HUES6 (cell line): ENCODE data around the gene SLC25A42.

ENCODE experiments used
- H3K27ac ChIP-seq: 2 replicates; pipeline ENCODE4 v1.7.0; 2013; ENCODE audit warnings: low read depth, mild to moderate bottlenecking, low read length, inconsistent platforms
- H3K27me3 ChIP-seq: 2 replicates; pipeline ENCODE4 v1.6.1; 2013; ENCODE audit warnings: low read length; ENCODE audit not compliant: control insufficient read depth, insufficient read depth
- H3K36me3 ChIP-seq: 2 replicates; pipeline ENCODE4 v1.6.1; 2013; ENCODE audit warnings: low read length; ENCODE audit not compliant: control insufficient read depth, insufficient read depth
- H3K4me1 ChIP-seq: 2 replicates; pipeline ENCODE4 v1.6.1; 2013; ENCODE audit warnings: low read length; ENCODE audit not compliant: control insufficient read depth, insufficient read depth
- H3K4me3 ChIP-seq: 2 replicates; pipeline ENCODE4 v1.5.1; 2013; ENCODE audit warnings: low read depth, low read length
- H3K9ac ChIP-seq: one replicate; pipeline ENCODE4 v1.6.1; 2013; ENCODE audit warnings: mild to moderate bottlenecking, low read length
- H3K9me3 ChIP-seq: 2 replicates; pipeline ENCODE4 v1.6.1; 2013; ENCODE audit warnings: low read depth, low read length; ENCODE audit not compliant: control insufficient read depth, insufficient read depth

SLC25A42 gene

GRCh38 chr19:19075126-19075525, 11.3 kb downstream of the SLC25A42 start:
- Histone ChIP-seq H3K27ac (no peak overlapping the region), H3K27me3 (peaks cover 12% of the 10 kb centered on the region), H3K9ac (no peak overlapping the region), H3K36me3 (no peaks in the 10 kb centered on the region), H3K4me3 (no peak overlapping the region), H3K9me3 (no peaks in the 10 kb centered on the region), H3K4me1 (no peaks in the 10 kb centered on the region)

- no peak overlapping the region for H3K9ac ChIP-seq
- no peaks in the 10 kb centered on the region for H3K4me1 ChIP-seq
- no peaks in the 10 kb centered on the region for H3K9me3 ChIP-seq
- no peak overlapping the region for H3K4me3 ChIP-seq
- no peak overlapping the region for H3K27ac ChIP-seq
- peaks cover 11% of the 10 kb centered on the region for H3K27me3 ChIP-seq
- no peaks in the 10 kb centered on the region for H3K36me3 ChIP-seq
Measured at GRCh38 chr19:19076476-19076875, 12.7 kb downstream of the SLC25A42 start.

DNA sequence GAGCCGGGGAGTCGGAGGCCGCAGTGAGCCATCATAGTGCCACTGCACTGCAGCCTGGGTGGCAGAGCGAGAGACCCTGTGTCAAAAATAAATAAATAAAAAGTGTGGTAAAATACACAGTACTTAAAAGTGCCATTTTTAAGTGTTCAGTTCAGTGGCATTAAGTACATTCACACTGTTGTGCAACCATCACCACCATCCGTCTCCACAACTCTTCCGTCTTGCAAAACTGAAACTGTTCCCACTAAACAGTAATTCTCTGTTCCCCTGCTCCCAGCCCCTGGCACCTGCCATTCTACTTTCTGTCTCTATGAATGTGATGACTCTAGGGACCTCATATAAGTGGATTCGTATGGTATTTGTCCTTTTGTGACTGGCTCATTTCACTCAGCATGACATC, 13.3 kb downstream of the SLC25A42 start:
- Histone ChIP-seq H3K4me1 (no peaks in the 10 kb centered on the region), H3K9me3 (no peaks in the 10 kb centered on the region), H3K36me3 (no peaks in the 10 kb centered on the region), H3K27ac (no peak overlapping the region), H3K9ac (no peak overlapping the region), H3K4me3 (no peak overlapping the region), H3K27me3 (peaks cover 11% of the 10 kb centered on the region; the same call in 1 of the 2 replicates)

DNA sequence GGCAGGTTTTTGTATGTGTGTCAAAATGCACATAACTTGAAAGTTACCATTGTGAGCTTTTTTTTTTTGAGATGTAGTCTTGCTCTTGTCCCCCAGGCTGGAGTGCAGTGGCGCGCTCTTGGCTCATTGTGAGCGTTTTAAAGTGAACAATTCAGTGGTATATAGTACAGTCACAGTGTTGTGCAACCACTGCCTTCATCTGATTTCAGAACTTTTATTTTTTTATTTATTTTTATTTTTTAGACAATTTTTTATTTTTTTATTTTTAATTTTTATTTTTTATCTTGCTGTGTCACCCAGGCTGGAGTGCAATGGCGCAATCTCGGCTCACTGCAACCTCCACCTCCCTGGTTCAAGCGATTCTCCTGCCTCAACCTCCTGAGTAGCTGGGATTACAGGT, 15.0 kb downstream of the SLC25A42 start:
- no peaks in the 10 kb centered on the region for H3K36me3 ChIP-seq

GRCh38 chr19:19079571-19079970, 15.8 kb downstream of the SLC25A42 start:
- Histone ChIP-seq H3K27me3 (peaks cover 8% of the 10 kb centered on the region; the same call in 1 of the 2 replicates), H3K9me3 (no peaks in the 10 kb centered on the region), H3K4me1 (no peaks in the 10 kb centered on the region), H3K27ac (no peak overlapping the region), H3K36me3 (no peaks in the 10 kb centered on the region), H3K4me3 (no peak overlapping the region), H3K9ac (no peak overlapping the region)

More for the DNA sequence above, 15.0 kb downstream of the SLC25A42 start:
- H3K4me3 ChIP-seq = no peak overlapping the region
- peaks cover 11% of the 10 kb centered on the region; the same call in 1 of the 2 replicates for H3K27me3 ChIP-seq
- no peak overlapping the region for H3K9ac ChIP-seq
- no peaks in the 10 kb centered on the region for H3K9me3 ChIP-seq
- H3K27ac ChIP-seq = no peak overlapping the region
- H3K4me1 ChIP-seq = no peaks in the 10 kb centered on the region

DNA sequence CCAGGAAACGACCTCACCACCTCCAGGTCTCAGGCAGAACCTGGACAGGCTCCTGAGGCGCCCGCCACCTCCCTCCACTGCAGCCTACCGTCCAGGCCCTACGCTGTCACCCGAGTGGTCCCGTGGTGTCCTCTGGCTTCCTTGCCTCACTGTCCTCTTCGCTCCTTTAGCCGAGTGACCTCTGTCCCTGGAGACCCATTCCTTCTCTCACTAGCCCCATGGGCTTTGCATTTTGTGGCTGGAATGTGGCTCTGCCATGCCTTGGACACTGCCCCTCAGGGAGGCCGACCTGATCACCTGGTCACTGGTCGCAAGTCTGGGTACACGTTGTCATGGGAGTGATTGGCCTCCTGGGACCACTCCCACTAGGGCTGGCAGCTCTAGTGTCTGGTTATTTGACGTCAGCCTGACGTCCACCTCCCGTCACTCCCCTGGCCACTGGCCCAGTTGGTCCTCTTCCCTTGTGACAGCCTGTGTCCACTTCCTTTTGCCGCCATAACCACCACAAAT, 17.9 kb downstream of the SLC25A42 start:
- H3K9me3 ChIP-seq = no peaks in the 10 kb centered on the region
- H3K36me3 ChIP-seq = no peaks in the 10 kb centered on the region
- peaks cover 7% of the 10 kb centered on the region; the same call in 1 of the 2 replicates for H3K4me1 ChIP-seq
- H3K9ac ChIP-seq = no peak overlapping the region
- no peak overlapping the region for H3K27ac ChIP-seq
- H3K27me3 ChIP-seq = peaks cover 4% of the 10 kb centered on the region; the same call in 1 of the 2 replicates
- H3K4me3 ChIP-seq = no peak overlapping the region

DNA sequence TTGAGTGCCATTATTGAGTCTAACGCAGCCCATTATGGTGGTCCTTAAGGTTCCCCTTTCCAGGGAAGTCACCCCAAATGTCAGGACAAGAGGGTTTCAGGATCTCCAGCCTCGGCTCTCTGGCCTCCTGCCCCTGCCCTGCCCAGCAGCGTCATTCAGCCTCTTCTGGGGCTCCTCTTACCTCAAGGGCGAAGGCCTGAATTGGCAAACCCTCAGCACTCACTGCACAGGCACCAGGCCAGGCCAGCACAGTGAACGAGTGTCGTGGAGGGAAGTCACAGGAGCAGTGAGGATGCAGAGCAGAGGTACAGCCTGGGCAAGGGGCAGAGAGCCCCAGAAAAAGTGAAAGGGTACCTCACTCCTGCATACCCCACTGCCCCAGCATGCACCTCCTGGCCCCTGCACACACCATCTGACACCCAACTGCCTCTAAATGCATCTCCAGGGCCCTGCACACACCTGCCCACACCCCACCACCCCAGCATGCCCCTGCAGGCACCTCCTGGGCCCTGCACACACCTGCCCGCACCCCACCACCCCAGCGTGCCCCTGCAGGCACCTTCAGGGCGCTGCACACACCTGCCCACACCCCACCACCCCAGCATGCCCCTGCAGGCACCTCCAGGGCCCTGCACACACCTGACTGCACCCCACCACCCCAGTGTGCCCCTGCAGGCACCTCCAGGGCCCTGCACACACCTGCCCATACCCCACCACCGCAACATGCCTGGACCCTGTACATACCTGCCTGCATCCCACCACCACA, 19.8 kb downstream of the SLC25A42 start:
- Histone ChIP-seq H3K4me3 (no peak overlapping the region), H3K4me1 (peaks cover 7% of the 10 kb centered on the region; the same call in 1 of the 2 replicates), H3K9me3 (no peaks in the 10 kb centered on the region), H3K27me3 (peaks cover 4% of the 10 kb centered on the region; the same call in 1 of the 2 replicates), H3K36me3 (no peaks in the 10 kb centered on the region), H3K27ac (no peak overlapping the region), H3K9ac (no peak overlapping the region)

DNA sequence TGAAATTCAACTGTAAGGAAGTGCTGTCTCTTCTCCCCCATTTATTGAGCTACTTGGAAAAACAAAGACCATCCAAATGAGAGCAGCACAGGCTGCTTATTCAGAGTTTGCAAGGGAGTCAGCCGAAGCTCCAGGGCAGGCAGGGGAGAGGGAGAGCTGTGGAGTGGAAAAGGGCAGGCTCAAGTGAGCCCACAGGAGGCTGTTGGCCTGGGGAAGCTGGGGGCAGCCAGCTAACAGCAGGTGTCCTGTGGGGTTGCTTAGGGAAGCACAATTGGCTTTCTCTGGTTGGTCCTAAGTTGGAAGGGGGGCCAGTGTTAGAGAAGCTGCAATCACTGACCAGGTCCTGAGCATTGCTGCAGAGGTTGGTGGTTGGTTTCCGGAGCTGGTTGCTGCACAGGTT, 23.9 kb downstream of the SLC25A42 start:
- Histone ChIP-seq H3K4me1 (peaks cover 21% of the 10 kb centered on the region), H3K9ac (no peak overlapping the region), H3K36me3 (no peaks in the 10 kb centered on the region), H3K27ac (no peak overlapping the region), H3K27me3 (no peaks in the 10 kb centered on the region), H3K9me3 (no peaks in the 10 kb centered on the region), H3K4me3 (no peak overlapping the region)

DNA sequence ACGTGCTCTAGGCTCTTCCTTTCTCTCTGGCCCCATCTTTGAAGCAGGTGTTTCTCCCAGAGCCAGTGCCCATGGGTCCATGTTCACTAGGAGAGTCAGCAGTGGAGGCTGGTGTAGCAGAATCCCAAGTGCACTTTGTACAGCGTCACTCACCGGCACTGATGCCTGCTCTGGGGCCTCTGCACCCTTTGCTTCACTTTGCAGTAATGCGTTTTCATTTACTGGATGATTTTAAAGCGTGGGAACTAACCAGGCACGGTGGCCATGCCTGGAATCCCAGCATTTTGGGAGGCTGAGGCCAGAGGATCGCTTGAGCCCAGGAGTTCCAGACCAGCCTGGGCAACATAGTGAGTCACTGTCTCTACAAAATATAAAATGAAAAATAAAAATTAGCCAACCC, 30.7 kb downstream of the SLC25A42 start:
- no peak overlapping the region for H3K4me3 ChIP-seq
- no peak overlapping the region for H3K9ac ChIP-seq
- no peaks in the 10 kb centered on the region for H3K36me3 ChIP-seq
- no peaks in the 10 kb centered on the region for H3K27me3 ChIP-seq
- H3K9me3 ChIP-seq = no peaks in the 10 kb centered on the region
- H3K4me1 ChIP-seq = peaks cover 14% of the 10 kb centered on the region
- H3K27ac ChIP-seq = no peak overlapping the region

DNA sequence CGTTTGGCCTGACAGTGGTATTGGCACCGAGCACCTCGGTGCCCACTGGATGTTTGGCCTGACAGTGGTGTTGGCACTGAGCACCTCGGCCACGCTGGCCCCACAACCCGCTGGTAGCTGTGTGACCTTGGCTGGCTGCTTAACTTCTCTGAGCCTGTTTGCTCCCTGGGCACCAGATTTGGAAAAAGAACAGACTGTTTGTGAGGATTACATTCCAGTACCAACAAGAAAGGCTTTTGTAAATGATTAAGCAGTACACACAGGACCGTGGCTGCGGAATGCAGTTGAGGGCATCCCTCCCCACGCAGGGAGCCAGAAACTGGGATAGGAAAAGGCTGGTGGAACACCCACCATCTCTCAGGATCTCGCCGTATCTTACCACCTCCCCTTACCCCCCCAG, 31.9 kb downstream of the SLC25A42 start:
- Histone ChIP-seq H3K27me3 (no peaks in the 10 kb centered on the region), H3K9me3 (no peaks in the 10 kb centered on the region), H3K27ac (no peak overlapping the region), H3K4me1 (peaks cover 3% of the 10 kb centered on the region), H3K4me3 (no peak overlapping the region), H3K36me3 (no peaks in the 10 kb centered on the region), H3K9ac (no peak overlapping the region)
